Small intestine (tissue), 7 donors: ENCODE results near the gene FN3K. TPM values are rescaled to one million over a fixed set of nuclear protein-coding genes. Genes with fewer than 3 reads are reported as not detected.
"Not testable (repeated sequence)": the region's sequence is repeated elsewhere in the genome, so short reads cannot be mapped to it uniquely, and the experiment has no call there.

ENCODE experiments used
- DNase-seq, 2 donors: peaks; one replicate each; pipeline versions ENCODE4 v3.0.0 to v3.0.0-alpha.2; 2013
- FAIRE-seq: peaks from 2 replicates; lab custom pipeline; 2012; peaks lifted over from hg19 to GRCh38; lab: Jason Lieb, UNC
- H3K27ac ChIP-seq, 3 donors: one replicate each; pipeline ENCODE4 v1.5.1; 2013; ENCODE audit warnings: low read length in 2 of 3, mild to moderate bottlenecking in 2 of 3, control low read depth in 1 of 3, inconsistent platforms in 1 of 3, low read depth in 1 of 3, moderate library complexity in 1 of 3
- H3K27me3 ChIP-seq, 3 donors: one replicate each; pipeline ENCODE4 v1.6.1; 2013; ENCODE audit warnings: low read length in 3 of 3, inconsistent platforms in 1 of 3; ENCODE audit not compliant: control insufficient read depth in 3 of 3, insufficient read depth in 3 of 3
- H3K36me3 ChIP-seq, 3 donors: one replicate each; pipeline ENCODE4 v1.6.1; 2013; ENCODE audit warnings: low read length in 3 of 3, inconsistent platforms in 1 of 3, low read depth in 1 of 3, mild to moderate bottlenecking in 1 of 3, moderate library complexity in 1 of 3; ENCODE audit not compliant: control insufficient read depth in 3 of 3, insufficient read depth in 2 of 3
- H3K4me1 ChIP-seq, 3 donors: one replicate each; pipeline ENCODE4 v1.6.1; 2013; ENCODE audit warnings: low read length in 2 of 3, inconsistent platforms in 1 of 3, low read depth in 1 of 3, mild to moderate bottlenecking in 1 of 3, moderate library complexity in 1 of 3; ENCODE audit not compliant: control insufficient read depth in 3 of 3, insufficient read depth in 2 of 3
- H3K4me3 ChIP-seq, 3 donors: one replicate each; pipeline ENCODE4 v1.5.1; 2013; ENCODE audit warnings: low read length in 3 of 3, control low read depth in 1 of 3, inconsistent platforms in 1 of 3, low read depth in 1 of 3, mild to moderate bottlenecking in 1 of 3, moderate library complexity in 1 of 3
- H3K9me3 ChIP-seq, 2 donors: one replicate each; pipeline ENCODE4 v1.6.1; 2013; ENCODE audit warnings: low read depth in 1 of 2, low read length in 1 of 2; ENCODE audit not compliant: control insufficient read depth in 2 of 2, insufficient read depth in 1 of 2
- WGBS, 3 donors: extraction: QIAGEN DNeasy Blood & Tissue Kit; methylation state at CpG; one replicate each; pipeline ENCODE4 v1.1.7; 2013; 5-methylcytosine and 5-hydroxymethylcytosine counted together
- polyA plus RNA-seq, 4 donors: library from polyadenylated mRNA; stranded (reverse) in 3 of 4; unstranded in 1 of 4; fragments of 200-250 nt in 3 of 4; fragments of 120-200 nt in 1 of 4; gene quantifications; one replicate each; pipeline versions ENCODE4 v1.2.1 to v1.2.3, GENCODE V29; 2013
- donor health status: healthy with polysubstance abuse.
- donor health status: control.
- donor health status: control.
- donor health status: Bipolar disorder and iron deficiency.
- donor health status: healthy.

The FN3K gene
- polyA plus RNA-seq, 4 donors = 17.9 to 261 (median 23.5) TPM

- WGBS, 3 donors = 74 to 81% (median 80%) methylated on average over 24 to 26 of the region's 26 CpGs
- Histone ChIP-seq H3K9me3 (peaks cover 0 to 22% of the 10 kb centered on the region in 2 donors), H3K4me3 (peak overlapping the region in 1 of 3 donors; percentile 75), H3K27ac (peak overlapping the region in 1 of 3 donors; percentile 91), H3K27me3 (no peaks in the 10 kb centered on the region), H3K4me1 (peaks cover 0 to 38% (median 0%) of the 10 kb centered on the region in 3 donors), H3K36me3 (peaks cover 3 to 70% (median 6%) of the 10 kb centered on the region in 3 donors)
- DNase-seq = peak in 1 of 2 donors; percentile 89
- no peak for FAIRE-seq
Observed at GRCh38 chr17:82737967-82738877, 2.8 kb downstream of the FN3K start.

- H3K36me3 ChIP-seq = peaks cover 3 to 72% (median 6%) of the 10 kb centered on the region in 3 donors
- FAIRE-seq = no peak
- peaks cover 0 to 29% of the 10 kb centered on the region in 2 donors for H3K9me3 ChIP-seq
- no peak overlapping the region for H3K4me3 ChIP-seq
- peaks cover 0 to 39% (median 0%) of the 10 kb centered on the region in 3 donors for H3K4me1 ChIP-seq
- H3K27me3 ChIP-seq = no peaks in the 10 kb centered on the region
- DNase-seq = peak; percentile 86 to 93
- peak overlapping the region in 2 of 3 donors; percentile 54 to 91 for H3K27ac ChIP-seq
- WGBS, 3 donors = 88 to 94% (median 93%) methylated on average over 10 of the region's 10 CpGs
Observed at GRCh38 chr17:82740906-82741759, 5.7 kb downstream of the FN3K start.

GRCh38 chr17:82743344-82744219 is 8.2 kb downstream of the FN3K start:
- WGBS, 3 donors = 88 to 92% (median 92%) methylated on average over 16 of the region's 16 CpGs
- peak overlapping the region in 1 of 3 donors; percentile 22 for H3K27ac ChIP-seq
- H3K9me3 ChIP-seq = peaks cover 0 to 45% of the 10 kb centered on the region in 2 donors
- no peak overlapping the region for H3K4me3 ChIP-seq
- peaks cover 0 to 39% (median 0%) of the 10 kb centered on the region in 3 donors for H3K4me1 ChIP-seq
- DNase-seq (no peak), FAIRE-seq (no peak)
- H3K27me3 ChIP-seq = no peaks in the 10 kb centered on the region
- H3K36me3 ChIP-seq = peaks cover 3 to 57% (median 6%) of the 10 kb centered on the region in 3 donors

- 65 to 88% (median 85%) methylated on average over 7 of the region's 7 CpGs for WGBS, 3 donors
- Histone ChIP-seq H3K4me1 (peaks cover 0 to 36% (median 0%) of the 10 kb centered on the region in 3 donors), H3K9me3 (peaks cover 0 to 51% of the 10 kb centered on the region in 2 donors), H3K36me3 (peaks cover 3 to 58% (median 6%) of the 10 kb centered on the region in 3 donors)
- not testable (repeated sequence) for H3K27ac ChIP-seq, DNase-seq, FAIRE-seq, H3K4me3 ChIP-seq, H3K27me3 ChIP-seq
Observed at GRCh38 chr17:82744736-82745135, 9.3 kb downstream of the FN3K start.

- no peak for DNase-seq
- Histone ChIP-seq H3K4me1 (peaks cover 0 to 28% (median 0%) of the 10 kb centered on the region in 3 donors), H3K36me3 (peaks cover 3 to 58% (median 6%) of the 10 kb centered on the region in 3 donors), H3K4me3 (no peak overlapping the region), H3K27ac (no peak overlapping the region), H3K9me3 (peaks cover 0 to 50% of the 10 kb centered on the region in 2 donors), H3K27me3 (no peaks in the 10 kb centered on the region)
- FAIRE-seq = no peak
- WGBS, 3 donors = 80 to 82% (median 80%) methylated on average over 8 of the region's 8 CpGs
Observed at GRCh38 chr17:82745524-82745923, 10.1 kb downstream of the FN3K start.

- no peak for DNase-seq
- Histone ChIP-seq H3K9me3 (peaks cover 0 to 43% of the 10 kb centered on the region in 2 donors), H3K27ac (no peak overlapping the region), H3K4me1 (peaks cover 0 to 5% (median 4%) of the 10 kb centered on the region in 3 donors), H3K4me3 (no peak overlapping the region), H3K36me3 (peaks cover 0 to 31% (median 0%) of the 10 kb centered on the region in 3 donors), H3K27me3 (no peaks in the 10 kb centered on the region)
- no peak for FAIRE-seq
- WGBS, 3 donors = 91 to 97% (median 93%) methylated on average over 16 of the region's 16 CpGs
Observed at GRCh38 chr17:82748756-82749155, 13.3 kb downstream of the FN3K start.

GRCh38 chr17:82750241-82750908 is 15.0 kb downstream of the FN3K start:
- H3K4me3 ChIP-seq = no peak overlapping the region
- no peaks in the 10 kb centered on the region for H3K27me3 ChIP-seq
- peaks cover 0 to 37% of the 10 kb centered on the region in 2 donors for H3K9me3 ChIP-seq
- H3K27ac ChIP-seq = peak overlapping the region in 1 of 3 donors; percentile 21
- H3K36me3 ChIP-seq = peaks cover 0 to 26% (median 0%) of the 10 kb centered on the region in 3 donors
- no peak for FAIRE-seq
- H3K4me1 ChIP-seq = peaks cover 0 to 13% (median 5%) of the 10 kb centered on the region in 3 donors
- DNase-seq = peak in 1 of 2 donors; percentile 45
- WGBS, 3 donors = 72 to 92% (median 88%) methylated on average over 34 to 40 of the region's 40 CpGs
